Measurements from ENCODE around the gene LRIT1. TPM values are rescaled to one million over a fixed set of nuclear protein-coding genes. Genes with fewer than 3 reads are reported as not detected.

Gene LRIT1
- total RNA-seq, 1 donor from 2014 or later = not detected

DNA sequence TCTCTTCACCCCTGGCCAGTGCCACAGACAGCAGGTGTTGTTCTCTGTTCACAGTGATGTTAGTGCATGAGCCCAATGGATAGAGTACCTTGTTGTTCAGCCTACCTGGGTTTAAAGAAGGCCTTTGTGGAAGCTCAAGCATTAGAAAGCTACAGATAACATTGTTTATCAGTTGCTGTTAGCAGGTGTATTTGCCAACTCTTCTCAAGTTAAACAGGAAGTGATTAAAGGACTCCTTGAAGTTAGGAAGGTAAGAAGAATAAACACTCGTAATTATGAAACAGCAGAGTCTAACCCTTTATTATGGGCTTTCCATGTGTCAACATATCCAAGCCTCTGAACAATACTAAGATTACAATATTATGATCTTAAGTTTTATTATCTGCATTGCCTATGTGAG lies 29.4 kb upstream of the LRIT1 start:
- no peaks in the 10 kb centered on the region for H3K27me3 ChIP-seq (ENCODE audit: control insufficient read depth, insufficient read depth, low read length)
- H3K4me3 ChIP-seq (ENCODE audit: low read depth, low read length) = no peak overlapping the region
- TF ChIP-seq, protein P1, sequence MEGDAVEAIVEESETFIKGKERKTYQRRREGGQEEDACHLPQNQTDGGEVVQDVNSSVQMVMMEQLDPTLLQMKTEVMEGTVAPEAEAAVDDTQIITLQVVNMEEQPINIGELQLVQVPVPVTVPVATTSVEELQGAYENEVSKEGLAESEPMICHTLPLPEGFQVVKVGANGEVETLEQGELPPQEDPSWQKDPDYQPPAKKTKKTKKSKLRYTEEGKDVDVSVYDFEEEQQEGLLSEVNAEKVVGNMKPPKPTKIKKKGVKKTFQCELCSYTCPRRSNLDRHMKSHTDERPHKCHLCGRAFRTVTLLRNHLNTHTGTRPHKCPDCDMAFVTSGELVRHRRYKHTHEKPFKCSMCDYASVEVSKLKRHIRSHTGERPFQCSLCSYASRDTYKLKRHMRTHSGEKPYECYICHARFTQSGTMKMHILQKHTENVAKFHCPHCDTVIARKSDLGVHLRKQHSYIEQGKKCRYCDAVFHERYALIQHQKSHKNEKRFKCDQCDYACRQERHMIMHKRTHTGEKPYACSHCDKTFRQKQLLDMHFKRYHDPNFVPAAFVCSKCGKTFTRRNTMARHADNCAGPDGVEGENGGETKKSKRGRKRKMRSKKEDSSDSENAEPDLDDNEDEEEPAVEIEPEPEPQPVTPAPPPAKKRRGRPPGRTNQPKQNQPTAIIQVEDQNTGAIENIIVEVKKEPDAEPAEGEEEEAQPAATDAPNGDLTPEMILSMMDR (IDR thresholded peaks at IDR 0.05; ENCODE audit: insufficient read depth, low read length, poor library complexity, severe bottlenecking) = no peak
- no peak for DNase-seq (ENCODE audit: low read depth)
- no peaks in the 10 kb centered on the region for H3K36me3 ChIP-seq (ENCODE audit: control insufficient read depth, insufficient read depth, low read length)

DNA sequence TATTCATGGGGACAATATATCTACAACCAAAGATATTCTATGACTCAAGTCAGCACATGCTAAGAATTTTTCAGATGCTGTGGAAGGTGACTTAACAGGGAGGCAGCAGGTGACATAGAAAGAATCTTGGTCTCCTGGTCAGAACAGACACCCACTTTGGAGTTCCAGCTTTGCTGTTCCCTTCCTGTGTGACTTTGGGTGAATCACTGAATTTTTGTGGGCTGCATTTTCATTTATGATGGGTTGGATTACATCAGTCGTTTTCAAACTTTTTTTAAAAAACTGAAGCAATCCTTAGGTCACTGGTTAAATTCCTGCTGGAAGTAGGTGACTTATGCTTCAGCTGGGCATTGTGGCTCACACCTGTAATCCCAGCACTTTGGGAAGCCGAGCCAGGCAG lies 28.4 kb upstream of the LRIT1 start:
- H3K4me3 ChIP-seq (ENCODE audit: low read depth, low read length) = no peak overlapping the region
- peak; percentile 62 for DNase-seq (ENCODE audit: low read depth)
- TF ChIP-seq, protein P1 (IDR thresholded peaks at IDR 0.05; ENCODE audit: insufficient read depth, low read length, poor library complexity, severe bottlenecking) = no peak
- no peaks in the 10 kb centered on the region for H3K27me3 ChIP-seq (ENCODE audit: control insufficient read depth, insufficient read depth, low read length)
- no peaks in the 10 kb centered on the region for H3K36me3 ChIP-seq (ENCODE audit: control insufficient read depth, insufficient read depth, low read length)

DNA sequence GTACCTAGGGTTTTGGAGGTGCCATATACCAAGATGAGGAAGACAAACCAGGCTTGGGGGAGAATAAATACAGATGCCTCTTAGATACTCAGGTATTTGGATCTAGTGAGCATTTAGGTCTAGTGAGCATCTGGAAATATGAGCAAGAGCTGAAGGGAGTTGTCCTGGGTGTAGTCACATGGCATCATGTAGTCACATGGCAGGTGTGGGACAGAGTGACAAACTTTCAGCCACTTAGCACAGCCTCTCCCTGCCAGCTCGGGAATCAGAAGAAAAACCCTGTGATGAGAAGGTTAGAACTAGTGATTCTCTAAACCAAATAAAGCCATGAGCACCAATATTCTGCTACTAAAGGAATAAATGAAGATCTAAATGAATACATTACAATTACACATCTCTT lies 27.8 kb upstream of the LRIT1 start:
- no peak for DNase-seq (ENCODE audit: low read depth)
- TF ChIP-seq, protein P1 (IDR thresholded peaks at IDR 0.05; ENCODE audit: insufficient read depth, low read length, poor library complexity, severe bottlenecking) = no peak
- Histone ChIP-seq H3K36me3 (ENCODE audit: control insufficient read depth, insufficient read depth, low read length) (no peaks in the 10 kb centered on the region), H3K27me3 (ENCODE audit: control insufficient read depth, insufficient read depth, low read length) (no peaks in the 10 kb centered on the region), H3K4me3 (ENCODE audit: low read depth, low read length) (no peak overlapping the region)

DNA sequence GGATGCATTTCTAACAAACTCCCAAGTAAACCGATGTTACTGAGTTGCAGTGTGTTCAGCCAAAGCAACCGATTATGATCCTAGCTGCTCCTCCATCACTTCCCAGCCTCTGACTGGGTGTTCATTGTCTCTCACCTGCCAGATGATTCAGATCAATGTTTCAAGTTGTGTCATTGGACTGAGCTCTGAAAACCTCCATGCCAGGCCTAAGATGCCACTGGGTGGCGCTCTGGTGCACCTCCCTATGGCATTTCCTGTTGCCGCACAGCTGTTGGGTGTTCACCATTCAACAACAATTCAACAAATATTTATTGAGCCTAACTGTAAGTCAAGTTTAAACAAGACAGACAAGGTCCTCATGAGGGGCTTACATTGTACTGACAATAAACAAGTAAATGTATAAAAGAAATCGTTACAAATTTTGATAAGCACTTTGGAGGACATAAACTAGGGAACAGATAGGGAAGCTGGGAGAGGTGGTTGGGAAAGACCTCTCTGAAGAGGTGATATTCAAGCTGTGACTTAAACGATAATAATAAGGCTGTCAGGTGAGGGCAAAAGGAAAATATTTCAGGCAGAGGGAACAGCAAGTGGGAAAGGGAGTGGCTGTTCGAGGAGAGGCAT lies 26.3 kb upstream of the LRIT1 start:
- no peak overlapping the region for H3K4me3 ChIP-seq (ENCODE audit: low read depth, low read length)
- no peak for DNase-seq (ENCODE audit: low read depth)
- H3K27me3 ChIP-seq (ENCODE audit: control insufficient read depth, insufficient read depth, low read length) = peaks cover 1% of the 10 kb centered on the region
- TF ChIP-seq, protein P1 (IDR thresholded peaks at IDR 0.05; ENCODE audit: insufficient read depth, low read length, poor library complexity, severe bottlenecking) = peak; percentile 71
- H3K36me3 ChIP-seq (ENCODE audit: control insufficient read depth, insufficient read depth, low read length) = no peaks in the 10 kb centered on the region

DNA sequence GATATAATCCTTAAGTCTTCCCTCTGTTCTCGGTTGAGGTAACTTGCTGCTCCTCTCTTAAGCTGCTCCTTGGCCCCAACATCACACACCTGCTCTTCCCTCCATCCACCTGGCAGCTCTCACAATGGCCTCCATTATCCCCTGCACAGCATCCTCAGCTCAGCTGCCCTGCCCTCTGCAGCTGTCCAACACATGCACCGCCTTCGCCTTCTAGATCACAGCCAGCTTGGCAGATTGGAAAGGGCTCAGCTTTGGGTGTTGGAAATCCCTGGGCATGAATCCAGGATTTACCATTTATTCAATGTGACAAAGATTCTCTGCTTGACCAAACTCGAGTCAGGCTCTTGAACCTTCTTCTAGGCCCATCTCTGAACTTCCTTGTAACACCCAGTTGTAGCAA lies 24.1 kb upstream of the LRIT1 start:
- peaks cover 3% of the 10 kb centered on the region for H3K27me3 ChIP-seq (ENCODE audit: control insufficient read depth, insufficient read depth, low read length)
- no peak overlapping the region for H3K4me3 ChIP-seq (ENCODE audit: low read depth, low read length)
- no peak for DNase-seq (ENCODE audit: low read depth)
- H3K36me3 ChIP-seq (ENCODE audit: control insufficient read depth, insufficient read depth, low read length) = no peaks in the 10 kb centered on the region
- TF ChIP-seq, protein P1 (IDR thresholded peaks at IDR 0.05; ENCODE audit: insufficient read depth, low read length, poor library complexity, severe bottlenecking) = no peak

DNA sequence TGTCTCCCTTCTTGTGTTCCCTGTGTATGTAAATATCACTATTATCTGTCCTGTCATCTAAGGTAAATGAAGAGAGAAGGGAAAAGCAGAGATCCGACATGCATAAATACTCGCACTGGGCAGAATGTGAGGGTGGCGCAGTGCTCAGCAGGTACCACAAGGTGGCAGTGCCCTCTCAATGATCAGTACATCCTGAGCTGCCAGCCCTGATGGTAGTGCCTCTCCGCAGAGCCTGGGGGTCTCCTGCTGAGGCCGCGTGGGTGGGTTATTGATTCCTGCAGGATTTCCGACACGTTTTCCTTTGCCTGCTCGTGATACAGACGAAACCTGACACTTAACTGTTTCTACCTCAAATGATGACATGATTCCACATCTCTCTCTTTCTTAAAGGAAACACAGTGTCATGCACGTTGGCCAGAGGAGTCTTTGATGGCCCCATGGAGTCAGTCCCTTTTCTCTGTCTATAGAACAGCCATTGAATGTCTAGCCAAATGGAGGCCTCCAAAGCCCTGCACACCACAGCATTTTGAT lies 23.3 kb upstream of the LRIT1 start:
- DNase-seq (ENCODE audit: low read depth) = no peak
- H3K27me3 ChIP-seq (ENCODE audit: control insufficient read depth, insufficient read depth, low read length) = peaks cover 3% of the 10 kb centered on the region
- H3K36me3 ChIP-seq (ENCODE audit: control insufficient read depth, insufficient read depth, low read length) = no peaks in the 10 kb centered on the region
- no peak overlapping the region for H3K4me3 ChIP-seq (ENCODE audit: low read depth, low read length)
- TF ChIP-seq, protein P1 (IDR thresholded peaks at IDR 0.05; ENCODE audit: insufficient read depth, low read length, poor library complexity, severe bottlenecking) = peak; percentile 95
